Activated T-cell treated with anti-CD3 and anti-CD28 coated beads for 24 hours (primary cell): ENCODE results near the gene ADAMTS20.
"Not testable (repeated sequence)": the region's sequence is repeated elsewhere in the genome, so short reads cannot be mapped to it uniquely, and the experiment has no call there.

Experiments
- DNase-seq: peaks from one replicate; pipeline ENCODE4 v3.0.0-alpha.2; 2020; ENCODE audit warnings: low read depth

The ADAMTS20 gene, protein sequence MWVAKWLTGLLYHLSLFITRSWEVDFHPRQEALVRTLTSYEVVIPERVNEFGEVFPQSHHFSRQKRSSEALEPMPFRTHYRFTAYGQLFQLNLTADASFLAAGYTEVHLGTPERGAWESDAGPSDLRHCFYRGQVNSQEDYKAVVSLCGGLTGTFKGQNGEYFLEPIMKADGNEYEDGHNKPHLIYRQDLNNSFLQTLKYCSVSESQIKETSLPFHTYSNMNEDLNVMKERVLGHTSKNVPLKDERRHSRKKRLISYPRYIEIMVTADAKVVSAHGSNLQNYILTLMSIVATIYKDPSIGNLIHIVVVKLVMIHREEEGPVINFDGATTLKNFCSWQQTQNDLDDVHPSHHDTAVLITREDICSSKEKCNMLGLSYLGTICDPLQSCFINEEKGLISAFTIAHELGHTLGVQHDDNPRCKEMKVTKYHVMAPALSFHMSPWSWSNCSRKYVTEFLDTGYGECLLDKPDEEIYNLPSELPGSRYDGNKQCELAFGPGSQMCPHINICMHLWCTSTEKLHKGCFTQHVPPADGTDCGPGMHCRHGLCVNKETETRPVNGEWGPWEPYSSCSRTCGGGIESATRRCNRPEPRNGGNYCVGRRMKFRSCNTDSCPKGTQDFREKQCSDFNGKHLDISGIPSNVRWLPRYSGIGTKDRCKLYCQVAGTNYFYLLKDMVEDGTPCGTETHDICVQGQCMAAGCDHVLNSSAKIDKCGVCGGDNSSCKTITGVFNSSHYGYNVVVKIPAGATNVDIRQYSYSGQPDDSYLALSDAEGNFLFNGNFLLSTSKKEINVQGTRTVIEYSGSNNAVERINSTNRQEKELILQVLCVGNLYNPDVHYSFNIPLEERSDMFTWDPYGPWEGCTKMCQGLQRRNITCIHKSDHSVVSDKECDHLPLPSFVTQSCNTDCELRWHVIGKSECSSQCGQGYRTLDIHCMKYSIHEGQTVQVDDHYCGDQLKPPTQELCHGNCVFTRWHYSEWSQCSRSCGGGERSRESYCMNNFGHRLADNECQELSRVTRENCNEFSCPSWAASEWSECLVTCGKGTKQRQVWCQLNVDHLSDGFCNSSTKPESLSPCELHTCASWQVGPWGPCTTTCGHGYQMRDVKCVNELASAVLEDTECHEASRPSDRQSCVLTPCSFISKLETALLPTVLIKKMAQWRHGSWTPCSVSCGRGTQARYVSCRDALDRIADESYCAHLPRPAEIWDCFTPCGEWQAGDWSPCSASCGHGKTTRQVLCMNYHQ (N-terminal part only)

DNA sequence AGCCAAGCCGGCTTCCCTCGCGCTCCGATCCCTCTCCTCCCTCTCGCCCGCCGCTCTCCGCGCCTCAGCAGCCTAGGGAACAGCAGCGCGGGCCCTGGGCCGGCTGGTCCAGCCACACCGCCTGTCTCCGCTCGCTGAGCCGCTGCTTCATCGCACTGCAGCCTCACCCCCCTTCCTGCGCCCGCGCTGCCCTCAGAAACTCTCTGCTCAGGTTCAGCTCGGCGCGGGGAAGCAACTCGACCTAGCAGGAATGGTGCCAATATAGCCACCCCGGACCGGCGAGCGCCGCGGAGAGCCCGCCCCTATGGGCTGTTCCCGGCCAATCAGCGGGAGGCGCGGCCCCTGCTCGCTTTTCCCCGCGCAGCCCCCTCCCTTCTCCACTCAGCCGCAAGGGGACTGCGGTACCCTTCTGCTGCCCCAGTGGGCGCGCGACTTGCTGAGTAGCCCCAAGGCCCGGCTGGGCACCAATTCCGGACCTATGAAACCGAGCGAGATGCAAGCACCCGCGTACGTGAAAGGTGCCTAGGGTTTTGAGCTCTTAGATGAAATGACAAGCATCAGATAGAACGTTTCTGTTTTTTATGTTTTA, at the start of gene ADAMTS20:
ADAMTS20 (minus strand) TSS at position 233 of the 589 bp plus-strand sequence. CDS start 282 bp downstream, outside the sequence.
- no peak for DNase-seq

DNA sequence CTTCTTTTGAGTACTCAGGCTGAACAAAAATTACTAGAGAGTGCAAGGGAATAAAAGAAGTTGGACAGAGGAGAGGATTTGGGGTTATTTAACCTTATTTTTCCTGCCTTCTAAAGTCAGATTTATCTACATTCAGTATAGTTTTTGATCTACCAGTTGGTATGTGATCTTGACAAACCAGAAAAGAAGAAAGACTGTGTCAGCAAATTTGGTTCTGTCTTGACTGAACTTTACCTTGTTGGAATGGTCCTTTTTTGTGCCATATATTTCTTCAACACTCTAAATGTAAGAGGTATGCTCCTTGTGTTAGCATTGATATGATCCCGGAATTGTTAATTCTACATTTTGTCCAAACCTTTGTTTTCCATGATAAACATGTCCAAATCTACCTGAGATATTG, 47.7 kb upstream of the ADAMTS20 start:
- no peak for DNase-seq

DNA sequence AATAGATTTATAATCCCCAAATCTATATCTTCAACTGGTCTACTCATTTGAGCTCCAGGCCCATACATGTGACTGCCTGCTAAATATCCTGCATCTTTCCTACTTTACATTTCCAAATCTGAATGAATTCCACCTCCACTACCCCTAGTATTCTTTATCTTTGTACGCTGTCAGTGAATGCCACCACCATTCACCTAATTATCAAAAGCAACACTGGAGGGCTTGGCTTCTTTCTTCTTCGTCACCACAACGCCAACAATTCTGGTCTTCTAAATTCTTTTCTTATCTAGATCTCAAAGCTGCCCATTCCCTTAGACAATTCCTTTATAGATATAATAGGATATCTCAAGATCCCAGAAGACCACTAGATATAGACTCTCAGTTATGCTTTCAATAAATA, 47.1 kb upstream of the ADAMTS20 start:
- DNase-seq, result no peak

DNA sequence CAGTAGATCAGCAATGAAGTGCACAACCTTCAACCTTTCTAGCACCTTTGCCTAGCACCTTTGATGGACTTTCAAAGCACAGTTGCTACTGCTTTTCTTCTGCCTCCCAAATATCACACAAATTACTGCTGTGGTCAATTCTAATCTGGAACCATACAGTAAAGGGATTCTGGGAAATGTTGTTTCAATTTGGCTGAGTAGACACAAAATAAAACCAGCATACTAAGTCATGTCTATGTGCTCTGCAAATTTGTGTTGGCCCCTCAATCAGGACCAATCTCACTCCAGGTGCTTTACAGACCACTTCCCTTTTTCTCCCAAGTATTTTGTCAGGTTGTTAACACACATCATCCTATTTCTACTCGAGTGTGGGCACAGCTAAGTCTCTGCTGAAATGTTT, 38.3 kb upstream of the ADAMTS20 start:
- no peak for DNase-seq

DNA sequence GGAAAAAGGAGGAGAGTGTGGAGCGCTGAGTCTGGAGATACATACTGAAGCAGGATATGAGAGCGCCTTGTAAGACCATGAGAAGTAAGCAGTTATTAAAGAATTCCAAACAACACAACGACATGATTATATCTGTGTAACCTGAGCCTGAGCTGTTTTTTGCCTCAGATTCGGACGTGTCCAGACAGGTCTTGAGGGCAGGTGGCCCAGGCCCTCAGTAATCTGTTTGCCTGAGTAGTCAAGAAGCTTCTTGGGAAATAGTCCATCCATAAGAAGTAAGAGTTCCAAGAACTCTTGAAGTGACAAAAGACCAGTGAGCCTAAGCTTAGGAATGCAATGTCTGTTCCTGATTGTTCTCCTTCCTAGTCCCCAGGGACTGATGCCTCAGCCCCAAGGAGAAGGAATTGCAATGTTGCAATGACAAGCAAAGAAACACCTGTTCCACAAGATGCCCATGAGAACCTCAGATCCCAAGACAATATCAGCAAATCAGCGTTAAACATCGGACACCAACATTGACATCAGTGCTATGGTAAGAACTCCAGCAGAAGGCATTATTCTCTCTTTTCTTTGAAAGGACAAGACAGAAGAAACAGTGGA, 34.7 kb upstream of the ADAMTS20 start:
- DNase-seq, result no peak

DNA sequence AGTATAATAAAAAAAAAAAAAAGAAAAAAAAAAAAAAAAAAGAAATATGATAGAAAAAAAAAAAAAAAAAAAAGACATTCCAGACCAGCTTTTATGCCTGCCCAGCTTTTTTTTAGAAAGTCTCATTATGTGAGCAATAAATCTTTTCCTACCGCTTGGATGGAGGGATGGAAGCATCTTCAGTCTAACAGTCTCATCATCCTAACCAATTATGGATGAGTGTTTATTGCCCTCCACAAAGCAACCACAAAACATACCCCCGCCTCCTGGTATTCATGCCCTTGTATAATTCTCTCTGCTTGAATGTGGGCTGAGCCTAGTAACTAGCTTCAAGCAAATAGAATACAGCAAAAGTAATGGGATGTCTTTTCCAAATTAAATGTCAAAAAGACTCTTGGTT, 33.7 kb upstream of the ADAMTS20 start:
- DNase-seq, result no peak

DNA sequence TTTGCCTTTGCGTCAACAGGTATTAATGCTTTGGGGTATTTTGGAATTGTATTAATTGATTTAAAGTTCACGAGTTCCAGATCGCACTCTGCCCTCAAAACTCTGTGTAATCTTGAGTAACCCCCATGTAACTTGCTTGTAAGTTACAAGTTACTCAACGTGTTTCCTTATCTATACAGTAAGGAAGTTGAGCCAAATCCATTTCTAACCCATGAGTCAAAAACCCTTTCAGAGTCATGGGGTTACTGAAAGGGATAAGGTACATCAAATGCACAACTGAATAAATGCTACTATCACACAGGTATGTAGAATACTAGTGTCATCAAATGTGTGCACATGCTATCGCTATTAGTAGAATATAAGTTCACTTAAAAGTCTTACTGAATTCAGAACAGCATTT, 28.6 kb upstream of the ADAMTS20 start:
- no peak for DNase-seq

DNA sequence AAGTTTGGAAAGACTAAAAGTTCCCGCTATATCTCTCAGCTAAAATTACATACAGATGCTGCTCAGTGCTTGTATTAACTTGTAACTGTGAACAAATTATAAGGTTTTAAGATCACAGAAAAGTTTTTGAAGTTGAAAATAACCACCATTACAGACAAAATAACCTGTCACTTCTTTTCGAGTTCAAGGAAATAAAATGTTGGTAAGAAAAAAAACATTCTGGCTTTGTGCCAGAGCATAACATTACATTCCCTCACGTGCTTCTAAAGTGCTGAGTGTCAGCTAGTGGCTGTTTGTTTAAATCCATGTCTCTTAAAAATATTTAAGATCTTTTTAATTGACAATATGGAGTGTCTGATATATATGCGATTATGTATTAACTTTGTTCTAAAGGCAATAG, 27.2 kb upstream of the ADAMTS20 start:
- no peak for DNase-seq

DNA sequence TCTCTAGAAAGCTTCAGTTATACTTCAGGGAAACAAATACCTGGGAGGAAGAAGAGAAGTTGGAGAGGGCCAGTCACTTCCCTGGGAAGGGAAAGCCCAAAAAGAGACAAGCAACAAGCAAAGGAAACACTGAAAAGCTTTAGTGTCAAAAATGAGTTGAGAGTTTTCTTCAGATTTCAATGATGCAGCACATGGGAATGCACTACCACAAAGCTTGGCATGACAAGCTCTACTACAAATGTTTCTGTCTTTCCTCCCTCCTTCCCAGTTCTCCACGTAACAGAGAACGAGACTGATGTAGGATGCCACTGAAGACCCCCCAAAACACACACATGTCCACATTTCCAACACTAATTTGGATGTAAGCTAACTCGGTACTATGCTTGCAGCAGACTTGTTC, 26.8 kb upstream of the ADAMTS20 start:
- no peak for DNase-seq

DNA sequence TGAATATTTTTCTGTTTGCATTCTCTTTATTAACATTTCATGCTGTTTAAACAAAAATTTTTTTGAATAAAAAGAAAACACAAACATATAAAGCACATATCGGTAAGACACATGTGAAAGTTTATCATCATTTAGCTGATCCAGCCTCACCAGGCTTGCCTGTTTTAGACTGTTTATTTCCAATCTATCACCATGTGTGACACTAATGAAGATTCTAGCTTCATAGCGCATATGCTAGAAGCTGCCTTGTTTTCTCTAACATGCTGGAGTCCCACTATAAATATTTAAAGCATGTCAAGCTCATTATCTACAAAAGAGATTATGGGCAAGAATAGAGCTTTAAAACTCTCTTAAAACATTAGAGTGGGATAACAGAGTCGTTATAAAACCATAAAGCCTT, 25.4 kb upstream of the ADAMTS20 start:
- DNase-seq, result no peak

DNA sequence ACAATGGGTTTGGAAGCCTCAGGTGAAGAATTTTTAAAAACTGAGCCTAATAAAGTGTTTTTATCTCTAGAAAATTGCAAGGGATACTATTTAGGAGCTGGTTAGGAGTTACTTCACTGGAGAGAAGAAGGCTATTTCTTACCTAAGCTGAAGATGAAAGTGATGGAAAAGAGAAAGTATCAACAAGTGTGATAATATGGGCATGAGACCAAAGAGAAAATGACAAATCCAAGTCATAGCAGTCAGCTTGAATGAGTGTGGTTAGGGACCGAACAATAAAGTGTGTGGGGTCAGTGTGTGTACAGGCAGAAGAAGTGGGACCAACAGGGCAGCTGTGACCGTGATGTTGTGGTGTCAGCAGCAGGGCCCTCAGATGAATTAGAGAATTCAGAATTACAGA, 24.2 kb upstream of the ADAMTS20 start:
- no peak for DNase-seq

DNA sequence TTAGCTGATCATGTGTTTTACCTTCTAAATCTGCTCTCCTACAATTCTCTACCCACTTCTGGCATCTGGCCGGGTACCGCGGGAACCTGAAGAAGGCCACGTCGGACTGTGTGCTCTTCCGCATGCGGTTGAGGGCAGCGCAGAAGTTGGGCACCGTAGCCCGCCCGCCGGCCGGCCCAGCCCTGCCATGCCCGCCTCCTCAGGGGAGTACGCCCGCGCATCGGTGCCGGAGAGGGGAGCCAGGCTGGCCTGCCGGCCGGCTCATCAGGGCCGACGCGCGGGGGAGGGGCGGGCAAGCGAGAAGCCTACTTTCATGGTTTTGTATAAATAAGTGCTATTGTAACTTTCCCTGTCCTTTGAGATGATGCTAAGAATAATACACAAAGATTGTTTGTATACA, 19.9 kb upstream of the ADAMTS20 start:
- no peak for DNase-seq

DNA sequence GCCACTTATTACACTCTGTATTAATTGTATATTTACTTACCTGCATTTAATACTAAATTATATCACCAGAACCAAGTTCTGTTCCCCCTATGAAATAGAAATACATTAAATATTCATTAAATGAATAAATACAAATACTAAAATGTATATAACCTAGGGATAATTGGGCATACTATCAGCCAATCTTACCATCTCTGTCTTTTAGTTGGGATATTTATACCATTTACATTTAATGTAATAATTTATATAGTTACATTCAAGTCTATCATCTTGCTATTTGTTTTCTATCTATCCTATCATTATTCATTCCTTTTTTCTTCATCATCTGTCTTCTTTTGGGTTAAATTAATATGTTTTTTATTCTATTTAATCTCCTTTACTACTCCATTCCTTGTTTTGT, 4.1 kb upstream of the ADAMTS20 start:
- DNase-seq, result no peak

DNA sequence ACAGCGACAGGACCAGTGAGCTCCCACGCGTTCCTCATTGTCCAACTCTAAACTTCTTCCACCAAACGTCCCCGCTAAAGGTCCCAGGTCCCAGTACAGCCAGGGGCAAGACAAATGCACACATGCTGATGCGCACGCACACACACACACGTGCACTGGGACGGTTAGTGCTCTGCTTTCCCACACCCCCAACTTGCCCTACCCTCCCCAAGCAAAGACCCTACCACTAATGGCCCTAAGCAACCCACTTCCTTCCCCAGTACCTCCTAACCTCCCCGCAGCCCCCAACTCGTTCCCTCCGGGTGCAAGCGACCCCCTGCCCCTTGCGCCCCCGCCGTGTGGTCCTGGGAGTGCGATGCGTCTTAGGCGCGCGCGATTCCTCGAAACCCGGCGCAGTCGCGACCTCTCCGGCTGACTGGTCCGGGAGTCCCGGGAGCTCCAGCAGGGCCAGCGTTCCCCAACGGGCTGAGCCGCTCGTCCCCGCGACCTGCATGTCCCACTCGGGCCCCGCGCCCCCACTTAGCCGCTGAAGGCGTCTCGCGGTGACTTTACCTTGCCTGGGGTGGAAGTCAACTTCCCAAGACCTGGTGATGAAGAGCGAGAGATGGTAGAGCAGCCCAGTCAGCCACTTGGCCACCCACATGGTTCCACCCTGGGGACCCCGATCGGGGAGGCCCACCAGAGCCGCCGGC, 578 bp downstream of the ADAMTS20 start:
- DNase-seq, result no peak

DNA sequence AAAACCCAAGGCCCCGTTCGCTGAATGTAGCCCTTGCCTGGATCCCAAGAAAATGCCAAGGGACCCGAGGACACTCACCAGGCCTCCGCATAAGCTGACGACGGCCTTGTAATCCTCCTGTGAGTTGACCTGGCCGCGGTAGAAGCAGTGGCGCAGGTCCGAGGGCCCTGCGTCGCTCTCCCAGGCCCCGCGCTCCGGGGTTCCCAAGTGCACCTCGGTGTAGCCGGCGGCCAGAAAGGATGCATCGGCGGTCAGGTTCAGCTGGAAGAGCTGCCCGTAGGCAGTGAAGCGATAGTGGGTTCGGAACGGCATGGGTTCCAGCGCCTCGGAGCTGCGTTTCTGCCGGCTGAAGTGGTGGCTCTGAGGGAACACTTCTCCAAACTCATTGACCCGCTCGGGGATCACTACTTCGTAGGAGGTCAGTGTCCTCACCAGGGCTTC, 1.2 kb downstream of the ADAMTS20 start:
- no peak for DNase-seq

DNA sequence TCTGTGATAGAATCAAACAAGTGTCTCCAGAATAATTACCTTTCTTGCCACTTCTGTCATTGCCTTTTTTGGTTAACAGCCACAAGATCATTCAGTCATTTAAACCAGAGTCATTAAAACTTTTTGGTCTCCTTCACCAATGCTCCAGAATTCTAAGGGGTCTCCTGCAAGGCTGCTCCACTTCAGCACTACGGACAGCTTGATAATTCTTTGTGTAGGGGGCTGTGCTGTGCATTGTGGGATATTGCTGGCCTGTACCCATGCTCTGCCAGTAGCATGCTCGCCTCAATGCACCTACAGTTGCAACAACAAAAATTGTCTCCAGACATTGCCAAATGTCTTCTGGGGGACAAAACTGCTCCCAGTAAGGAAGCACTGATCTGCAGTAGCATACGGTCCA, 7.3 kb downstream of the ADAMTS20 start:
- DNase-seq, result no peak

DNA sequence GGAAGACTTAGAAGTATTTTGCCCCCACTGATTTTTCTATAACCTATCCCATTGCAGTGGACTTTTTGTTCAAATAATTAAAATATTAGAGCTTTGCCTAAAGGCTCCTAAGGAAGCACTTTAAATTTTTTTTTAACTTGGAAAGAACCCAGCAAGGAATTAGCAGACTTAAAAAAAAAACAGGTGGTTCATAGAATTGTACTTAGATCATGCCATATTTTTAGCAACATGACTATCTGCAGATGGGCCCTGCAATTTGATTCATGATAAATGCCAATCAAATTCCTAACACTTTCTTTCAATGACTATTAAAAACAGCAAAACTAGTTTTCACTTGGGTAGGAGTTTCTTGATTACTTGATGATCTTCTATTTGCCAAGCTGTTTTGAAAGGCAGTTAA, 11.5 kb downstream of the ADAMTS20 start:
- DNase-seq, result no peak

DNA sequence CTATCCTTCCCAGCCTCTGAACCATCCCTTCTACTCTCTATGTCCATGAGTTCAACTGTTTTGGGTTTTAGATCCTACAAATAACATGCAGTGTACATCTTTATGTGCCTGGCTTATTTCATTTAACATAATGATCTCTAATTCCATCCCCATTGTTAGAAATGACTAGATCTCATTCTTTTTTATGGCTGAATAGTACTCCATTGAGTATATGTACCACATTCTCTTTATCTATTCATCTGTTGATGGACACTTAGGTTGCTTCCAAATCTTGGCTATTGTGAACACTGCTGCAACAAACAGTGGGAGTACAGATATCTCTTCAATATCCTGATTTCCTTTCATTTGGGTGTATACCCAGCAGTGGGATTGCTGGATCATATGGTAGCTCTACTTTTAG, 14.3 kb downstream of the ADAMTS20 start:
- not testable (repeated sequence) for DNase-seq

DNA sequence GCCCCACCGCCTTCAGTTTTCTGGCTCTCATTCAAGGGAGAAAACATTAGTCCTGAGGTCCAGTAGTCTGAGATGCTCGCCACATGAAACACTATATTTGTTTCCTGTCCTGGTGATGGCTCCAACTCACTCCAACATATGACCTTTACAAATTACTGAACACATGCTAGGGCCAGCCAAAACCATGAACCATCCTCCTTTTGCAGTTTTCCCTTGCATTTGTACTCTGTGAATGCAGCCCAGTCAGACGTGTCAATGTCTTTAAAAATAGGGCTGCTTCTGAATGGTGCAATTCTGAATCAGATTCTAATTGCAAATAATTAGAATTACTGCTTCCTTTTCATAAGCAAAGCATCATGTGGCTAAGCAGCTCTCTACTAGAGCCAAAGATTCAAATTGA, 36.0 kb downstream of the ADAMTS20 start:
- no peak for DNase-seq

DNA sequence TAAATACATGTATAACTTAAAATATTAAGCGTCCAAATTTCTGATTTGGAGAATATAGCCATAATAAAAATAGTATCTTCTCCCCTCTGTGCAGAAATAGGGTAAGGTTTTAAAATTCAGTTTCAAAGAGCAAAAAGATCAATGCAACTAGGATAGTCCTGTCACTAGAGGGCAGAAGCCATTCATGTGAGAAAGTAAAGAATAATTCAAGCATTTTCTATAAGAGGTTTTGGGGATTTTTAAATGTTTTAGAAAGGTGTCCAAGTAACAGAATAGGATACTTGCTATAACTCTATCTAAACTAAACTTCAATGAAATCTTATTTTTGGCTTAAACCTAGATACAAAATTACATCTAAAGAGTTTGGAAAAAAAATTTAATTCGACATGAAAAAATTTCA, 50.3 kb downstream of the ADAMTS20 start:
- DNase-seq, result no peak

DNA sequence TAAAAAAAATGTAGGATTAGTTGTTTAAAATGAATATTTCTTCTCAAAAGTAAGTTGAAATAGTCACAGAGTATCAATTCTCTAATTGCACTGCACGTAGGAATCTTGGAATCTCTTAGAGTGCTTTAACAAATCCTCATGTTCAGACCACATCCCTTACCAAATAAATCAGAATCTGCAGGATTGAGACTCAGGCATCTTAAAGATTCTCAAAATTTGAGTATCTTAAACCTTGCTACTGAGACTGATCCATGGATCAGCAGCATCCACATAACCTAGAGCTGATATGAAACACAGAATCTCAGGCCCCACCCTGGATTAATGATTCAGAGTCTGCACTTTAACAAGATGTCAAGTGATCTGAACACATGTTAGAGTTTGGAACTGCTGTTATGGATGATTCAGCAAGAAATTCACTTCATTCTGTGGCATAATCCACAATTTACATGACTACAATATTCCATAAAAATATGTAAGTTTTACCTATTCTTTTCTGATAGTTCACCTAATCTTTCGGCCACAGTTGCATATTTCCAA, 58.7 kb downstream of the ADAMTS20 start:
- no peak for DNase-seq
